Hair follicular keratinocyte (primary cell): ENCODE data around the gene STAT3. TPM values are rescaled to one million over a fixed set of nuclear protein-coding genes. Genes with fewer than 3 reads are reported as not detected.

ENCODE experiments used
- total RNA-seq: library from RNA; depleted of rRNA; stranded (reverse); fragments of >200 nt; gene quantifications from 2 replicates; pipeline ENCODE4 v1.2.3, GENCODE V29; 2015

Gene STAT3
- 69.5 and 73.4 TPM in 2 replicates for total RNA-seq

GRCh38 chr17:42388381-42389134 lies at the start of gene STAT3:
Gene STAT3, minus strand, starts transcription at chr17:42388442. Its CDS starts 39,926 bp downstream, at chr17:42348516.

GRCh38 chr17:42422958-42423712 lies 34.9 kb upstream of the STAT3 start, which contains the start of gene CAVIN1:
Gene CAVIN1, minus strand, starts transcription at chr17:42423256. Its CDS starts 159 bp downstream, at chr17:42423097.

GRCh38 chr17:42287977-42288802 lies 100.1 kb downstream of the STAT3 start, which contains the start of gene STAT5A:
Gene STAT5A, plus strand, starts transcription at chr17:42288498. Its CDS starts 914 bp downstream, at chr17:42289412.

GRCh38 chr17:42276359-42276608 lies 112.0 kb downstream of the STAT3 start, which contains the start of gene STAT5B:
Gene STAT5B, minus strand, starts transcription at chr17:42276391. Its CDS starts 44,264 bp downstream, at chr17:42232127.

Other genes starting within 250 kb of the STAT3 start
- gene RAB5C, start 233.5 kb downstream of the STAT3 start, total RNA-seq, result 91.1 and 101 TPM in 2 replicates
- not detected in 2 replicates for gene KCNH4, start 207.3 kb downstream of the STAT3 start, total RNA-seq
- not detected in 2 replicates for gene HCRT, start 203.0 kb downstream of the STAT3 start, total RNA-seq
- 13.3 and 13.9 TPM in 2 replicates for gene GHDC, start 193.9 kb downstream of the STAT3 start, total RNA-seq
- gene STAT5B, start 112.1 kb downstream of the STAT3 start, total RNA-seq, result 11.4 and 13.1 TPM in 2 replicates
- 2.0 and 5.5 TPM in 2 replicates for gene STAT5A, start 99.9 kb downstream of the STAT3 start, total RNA-seq
- 272 and 304 TPM in 2 replicates for gene CAVIN1, start 34.8 kb upstream of the STAT3 start, total RNA-seq
- 17.5 and 28.0 TPM in 2 replicates for gene ATP6V0A1, start 70.4 kb upstream of the STAT3 start, total RNA-seq
- gene NAGLU, start 147.8 kb upstream of the STAT3 start, total RNA-seq, result 28.3 and 35.3 TPM in 2 replicates
- 9.4 and 11.0 TPM in 2 replicates for gene HSD17B1, start 164.5 kb upstream of the STAT3 start, total RNA-seq
- 41.6 and 48.9 TPM in 2 replicates for gene COASY, start 173.7 kb upstream of the STAT3 start, total RNA-seq
- 32.3 and 39.7 TPM in 2 replicates for gene MLX, start 178.7 kb upstream of the STAT3 start, total RNA-seq
- 3.7 and 14.1 TPM in 2 replicates for gene PSMC3IP, start 189.3 kb upstream of the STAT3 start, total RNA-seq
- 42.8 and 63.2 TPM in 2 replicates for gene RETREG3, start 220.9 kb upstream of the STAT3 start, total RNA-seq
- gene TUBG1, start 221.2 kb upstream of the STAT3 start, total RNA-seq, result 81.3 and 122 TPM in 2 replicates